Adrenal gland (tissue), 12 donors: ENCODE data around the gene PRR5. TPM values are rescaled to one million over a fixed set of nuclear protein-coding genes. Genes with fewer than 3 reads are reported as not detected.
"Not testable (repeated sequence)": the region's sequence is repeated elsewhere in the genome, so short reads cannot be mapped to it uniquely, and the experiment has no call there.

ENCODE experiments used
- DNase-seq, 7 donors: peaks; one replicate each; pipeline ENCODE4 v3.0.0-alpha.2; 2019 to 2020
- H3K27ac ChIP-seq, 5 donors: fragments of 200-600 bp; sonication (generic) in 4 of 5; 1 replicate in 3 of 5; 2 replicates in 2 of 5; pipeline versions ENCODE4 v1.5.1 to v1.8.0; 2016 to 2020; ENCODE audit warnings: mild to moderate bottlenecking in 1 of 5
- H3K27me3 ChIP-seq: fragments of 200-600 bp; 2 replicates; pipeline ENCODE4 v1.8.0; 2021
- H3K36me3 ChIP-seq, 2 donors: fragments of 200-600 bp; replicated peaks in 1 of 2; 1 replicate in 1 of 2; 2 replicates in 1 of 2; pipeline versions ENCODE4 v1.5.1 to v1.8.0; 2018 to 2022
- H3K4me1 ChIP-seq, 2 donors: fragments of 200-600 bp; replicated peaks in 1 of 2; 1 replicate in 1 of 2; 2 replicates in 1 of 2; pipeline versions ENCODE4 v1.5.1 to v1.8.0; 2018 to 2021
- H3K4me3 ChIP-seq, 4 donors: fragments of 200-600 bp; sonication (generic) in 3 of 4; one replicate each; pipeline ENCODE4 v1.5.1; 2016 to 2018
- H3K9me3 ChIP-seq, 3 donors: fragments of 200-600 bp; sonication (generic) in 1 of 3; replicated peaks in 1 of 3; 1 replicate in 2 of 3; 2 replicates in 1 of 3; pipeline versions ENCODE4 v1.5.1 to v1.8.0; 2016 to 2021
- CTCF ChIP-seq, 6 experiments: fragments of 450-650 bp in 4 of 6; fragments of 200-600 bp in 2 of 6; sonication (generic) in 1 of 6; IDR thresholded peaks; 1 replicate in 5 of 6; 2 replicates in 1 of 6; pipeline versions ENCODE4 v1.5.1 to v1.8.0; 2016 to 2021; ENCODE audit warnings: antibody characterized with exemption in 6 of 6, mild to moderate bottlenecking in 2 of 6, moderate library complexity in 1 of 6
- POLR2A ChIP-seq, 2 donors: fragments of 450-650 bp; IDR thresholded peaks; one replicate each; pipeline ENCODE4 v1.6.1; 2017; ENCODE audit warnings: antibody characterized with exemption in 2 of 2, mild to moderate bottlenecking in 2 of 2, moderate library complexity in 1 of 2
- WGBS, 4 donors: extraction: QIAGEN DNeasy Blood & Tissue Kit in 2 of 4; methylation state at CpG; one replicate each; pipeline versions ENCODE4 v1.1.5 to v1.1.7; 2013 to 2017; 5-methylcytosine and 5-hydroxymethylcytosine counted together
- intact Hi-C, 2 donors: fragments of 100-400 bp; cut with DNase I; formaldehyde crosslinking; loops; one replicate each; pipeline versions ENCODE4 v1.14.1 to v1.15.0; 2022 to 2023
- polyA plus RNA-seq, 3 donors: library from polyadenylated mRNA; stranded (reverse); fragments of 200-250 nt in 2 of 3; fragments of 350-450 nt in 1 of 3; fragmentation: Illumina TruSeq in 1 of 3; extraction: RNeasy Lipid Tissue Mini Kit (QIAGEN cat#74804) in 1 of 3; gene quantifications; one replicate each; pipeline ENCODE4 v1.2.3, GENCODE V29; 2013 to 2014
- total RNA-seq, 9 donors: library from RNA; depleted of rRNA in 4 of 9; stranded (reverse); fragments of >200 nt in 4 of 9; fragments of 120-200 nt in 1 of 9; fragmentation: NEBNext Ultra II Directional in 1 of 9; extraction: Animal tissue kit (Norgen Biotek cat#: 25700) in 1 of 9; gene quantifications; one replicate each; pipeline versions ENCODE4 v1.1.0 to v1.2.4, GENCODE V29; 2013 to 2023
- donor health status: healthy with polysubstance abuse.
- donor health status: Bipolar disorder and iron deficiency.
- donor health status: DM: yes; HTN: yes; CAD: no.
- donor health status: DM: no; HTN: no; CAD: no.
- donor health status: DM: no; HTN: no; CAD: no.
- donor health status: DM: yes; HTN: yes; CAD: no.

Gene PRR5
- total and polyA plus RNA-seq, 12 donors, result 1.7 to 21.4 (median 11.7) TPM

DNA sequence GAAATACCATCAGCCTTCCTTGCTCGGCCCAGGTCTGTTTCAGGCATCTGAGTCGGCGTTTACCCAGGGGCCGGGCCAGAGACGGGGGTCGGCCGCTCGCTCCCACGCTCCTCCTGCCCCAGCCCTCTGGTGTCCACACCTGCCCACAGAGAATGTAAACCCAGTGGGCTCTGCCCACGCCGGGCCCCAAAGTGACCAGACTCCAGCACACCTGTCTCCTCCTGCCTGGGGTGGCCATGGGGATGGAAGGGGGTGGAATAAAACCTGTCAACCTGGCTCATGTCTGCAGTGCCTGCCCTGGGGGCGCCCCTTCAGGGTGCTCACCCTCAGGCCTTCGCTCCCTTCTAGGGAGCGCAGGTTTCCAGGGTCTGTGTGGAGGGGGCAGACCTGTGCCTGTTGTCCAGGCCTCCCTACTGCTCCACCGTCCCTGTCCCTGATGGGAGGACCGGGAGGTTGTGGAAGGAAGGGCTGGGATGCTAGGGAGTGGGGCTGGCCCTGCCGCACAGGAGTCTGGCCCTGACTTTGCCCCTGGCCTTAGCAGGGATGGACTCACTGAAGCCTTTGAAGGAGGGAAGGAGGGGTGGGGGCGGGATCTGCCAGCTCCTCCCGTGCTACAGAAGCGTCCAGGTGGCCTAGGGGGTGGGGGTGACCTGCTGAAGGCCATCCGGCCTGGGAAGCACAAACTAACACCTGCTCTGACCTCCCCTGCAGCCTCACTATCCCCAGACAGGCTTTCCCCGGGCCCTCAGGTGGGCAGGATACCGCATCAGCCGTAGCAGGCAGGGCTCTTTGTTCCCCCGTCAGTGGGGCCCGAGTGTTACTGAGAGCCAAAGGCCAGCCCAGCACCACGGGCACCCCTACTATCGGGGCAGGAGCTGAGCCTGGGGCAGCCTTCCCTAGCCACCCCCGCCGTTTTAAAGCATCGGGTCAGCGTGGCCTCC is 35.7 kb downstream of the PRR5 start:
- peaks cover 8% of the 10 kb centered on the region for H3K27me3 ChIP-seq
- H3K36me3 ChIP-seq, result no peaks in the 10 kb centered on the region
- no peaks in the 10 kb centered on the region for H3K9me3 ChIP-seq
- H3K27ac ChIP-seq, result no peak overlapping the region
- intact Hi-C loops, result loop anchor here (2.0 kb wide), 2 partner anchors 39 to 41 kb away; no protein-coding TSS in a partner anchor
- TF ChIP-seq CTCF (IDR thresholded peaks at IDR 0.05) (no peak), POLR2A (IDR thresholded peaks at IDR 0.05) (no peak)
- DNase-seq, result no peak
- H3K4me1 ChIP-seq, result no peaks in the 10 kb centered on the region
- no peak overlapping the region for H3K4me3 ChIP-seq
- WGBS, 4 donors, result 57 to 73% (median 62%) methylated on average over 15 to 32 of the region's 32 CpGs

GRCh38 chr22:44738347-44738715 is 36.3 kb downstream of the PRR5 start:
- Histone ChIP-seq H3K9me3 (no peaks in the 10 kb centered on the region), H3K36me3 (no peaks in the 10 kb centered on the region), H3K4me1 (no peaks in the 10 kb centered on the region), H3K4me3 (no peak overlapping the region), H3K27ac (no peak overlapping the region), H3K27me3 (peaks cover 8% of the 10 kb centered on the region)
- no peak for DNase-seq
- intact Hi-C loops, result no loop called here
- no peak for TF ChIP-seq CTCF (IDR thresholded peaks at IDR 0.05)
- no peak for TF ChIP-seq POLR2A (IDR thresholded peaks at IDR 0.05)
- WGBS, 4 donors, result 20 to 61% (median 54%) methylated on average over 2 to 14 of the region's 14 CpGs

- Histone ChIP-seq H3K27me3 (peaks cover 8% of the 10 kb centered on the region), H3K4me3 (no peak overlapping the region), H3K27ac (no peak overlapping the region), H3K9me3 (no peaks in the 10 kb centered on the region), H3K4me1 (no peaks in the 10 kb centered on the region), H3K36me3 (no peaks in the 10 kb centered on the region)
- intact Hi-C loops, result no loop called here
- no peak for TF ChIP-seq POLR2A (IDR thresholded peaks at IDR 0.05)
- TF ChIP-seq CTCF (IDR thresholded peaks at IDR 0.05), result no peak
- WGBS, 4 donors, result 78 to 88% (median 85%) methylated on average over 5 of the region's 5 CpGs; no CpG with 5 or more reads in 1 of the 4 donors
- DNase-seq, result no peak
Measured at GRCh38 chr22:44739024-44739423, 37.0 kb downstream of the PRR5 start.

DNA sequence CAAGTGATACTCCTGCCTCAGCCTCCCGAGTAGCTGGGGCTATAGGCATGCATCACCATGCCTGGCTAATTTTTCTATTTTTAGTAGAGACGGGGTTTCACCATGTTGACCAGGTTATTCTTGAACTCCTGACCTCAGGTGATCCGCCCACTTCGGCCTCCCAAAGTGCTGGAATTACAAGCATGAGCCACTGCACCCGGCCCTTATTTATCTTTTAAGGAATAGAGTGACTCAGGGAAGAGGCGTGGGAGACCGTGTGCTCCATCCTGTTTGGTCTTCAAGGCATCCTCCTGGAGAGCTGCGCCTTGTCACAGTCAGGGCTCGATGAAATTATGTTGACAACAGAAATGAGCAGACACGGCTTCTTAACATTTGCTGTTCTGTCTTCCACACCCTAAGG is 37.7 kb downstream of the PRR5 start:
- H3K27me3 ChIP-seq, DNase-seq, H3K36me3 ChIP-seq, H3K27ac ChIP-seq, H3K9me3 ChIP-seq, intact Hi-C loops, H3K4me1 ChIP-seq, H3K4me3 ChIP-seq: not testable (repeated sequence)
- 71 to 85% (median 73%) methylated on average over 9 to 10 of the region's 10 CpGs for WGBS, 4 donors
